CD14-positive monocyte (primary cell): ENCODE results near the gene ACO2. TPM values are rescaled to one million over a fixed set of nuclear protein-coding genes. Genes with fewer than 3 reads are reported as not detected.
A peak's percentile ranks its signal among the peaks of the same experiment; 100 is the strongest.
"Not testable (repeated sequence)": the region's sequence is repeated elsewhere in the genome, so short reads cannot be mapped to it uniquely, and the experiment has no call there.

Experiments
- DNase-seq, 3 donors: peaks; one replicate each; pipeline ENCODE4 v3.0.0-alpha.2; 2011 to 2022
- H2AFZ ChIP-seq: 2 replicates; pipeline ENCODE4 v1.6.0; 2012; ENCODE audit warnings: mild to moderate bottlenecking, low read depth, low read length, inconsistent platforms; ENCODE audit not compliant: insufficient read depth, poor library complexity, severe bottlenecking
- H3K27ac ChIP-seq, 2 donors: 1 replicate in 1 of 2; 2 replicates in 1 of 2; pipeline ENCODE4 v1.5.1; 2012 to 2013; ENCODE audit warnings: low read length in 2 of 2, control low read depth in 1 of 2, inconsistent platforms in 1 of 2, low read depth in 1 of 2, mild to moderate bottlenecking in 1 of 2
- H3K27me3 ChIP-seq, 2 donors: one replicate each; pipeline versions ENCODE4 v1.6.0 to v1.6.1; 2011 to 2013; ENCODE audit warnings: low read length in 2 of 2; ENCODE audit not compliant: control insufficient read depth in 2 of 2, insufficient read depth in 2 of 2
- H3K36me3 ChIP-seq, 2 donors: replicated peaks in 1 of 2; 1 replicate in 1 of 2; 2 replicates in 1 of 2; pipeline versions ENCODE4 v1.5.1 to v1.6.1; 2012 to 2013; ENCODE audit warnings: low read length in 2 of 2, control low read depth in 1 of 2, inconsistent platforms in 1 of 2, mild to moderate bottlenecking in 1 of 2; ENCODE audit not compliant: insufficient read depth in 2 of 2, control insufficient read depth in 1 of 2
- H3K4me1 ChIP-seq, 2 donors: 1 replicate in 1 of 2; 2 replicates in 1 of 2; pipeline versions ENCODE4 v1.5.1 to v1.6.1; 2012 to 2013; ENCODE audit warnings: low read length in 2 of 2, control low read depth in 1 of 2, inconsistent platforms in 1 of 2, mild to moderate bottlenecking in 1 of 2, moderate library complexity in 1 of 2; ENCODE audit not compliant: insufficient read depth in 2 of 2, control insufficient read depth in 1 of 2
- H3K4me2 ChIP-seq: replicated peaks from 2 replicates; pipeline ENCODE3; 2012; ENCODE audit warnings: low read length, moderate library complexity, mild to moderate bottlenecking; ENCODE audit not compliant: poor library complexity, severe bottlenecking; ENCODE audit errors: extremely low read depth
- H3K4me3 ChIP-seq, 3 experiments: fragments of 200-600 bp in 1 of 3; sonication (generic) in 1 of 3; replicated peaks in 1 of 3; 1 replicate in 2 of 3; 2 replicates in 1 of 3; pipeline ENCODE4 v1.5.1; 2011 to 2013; ENCODE audit warnings: low read length in 3 of 3, mild to moderate bottlenecking in 3 of 3, control low read depth in 2 of 3, low read depth in 2 of 3, inconsistent platforms in 1 of 3, moderate library complexity in 1 of 3
- H3K79me2 ChIP-seq: 2 replicates; pipeline ENCODE4 v1.6.0; 2012; ENCODE audit warnings: mild to moderate bottlenecking, control low read depth, inconsistent platforms, low read length, moderate library complexity; ENCODE audit not compliant: insufficient read depth
- H3K9ac ChIP-seq: 2 replicates; pipeline ENCODE4 v1.6.0; 2017; ENCODE audit warnings: low read length, mild to moderate bottlenecking; ENCODE audit not compliant: insufficient read depth, poor library complexity, severe bottlenecking
- H3K9me3 ChIP-seq, 2 donors: replicated peaks in 1 of 2; 1 replicate in 1 of 2; 2 replicates in 1 of 2; pipeline versions ENCODE4 v1.5.1 to v1.6.1; 2012 to 2013; ENCODE audit warnings: low read length in 2 of 2, control low read depth in 1 of 2; ENCODE audit not compliant: control insufficient read depth in 1 of 2, insufficient read depth in 1 of 2
- H4K20me1 ChIP-seq: 2 replicates; pipeline ENCODE4 v1.6.0; 2012; ENCODE audit warnings: mild to moderate bottlenecking, low read length, control low read depth, moderate library complexity; ENCODE audit not compliant: insufficient read depth
- H3K27ac Mint-ChIP-seq, 7 donors: one replicate each; pipeline ENCODE4 v1.8.0; 2020; ENCODE audit warnings: mild to moderate bottlenecking in 7 of 7, mixed read lengths in 7 of 7, moderate library complexity in 6 of 7, inconsistent platforms in 2 of 7
- H3K27me3 Mint-ChIP-seq, 3 donors: one replicate each; pipeline ENCODE4 v1.8.0; 2021 to 2022; ENCODE audit warnings: low read depth in 3 of 3, mild to moderate bottlenecking in 3 of 3, mixed read lengths in 3 of 3, moderate library complexity in 3 of 3, inconsistent platforms in 1 of 3
- H3K36me3 Mint-ChIP-seq, 2 donors: one replicate each; pipeline ENCODE4 v1.8.0; 2020; ENCODE audit warnings: mixed read lengths in 2 of 2, inconsistent platforms in 1 of 2, mild to moderate bottlenecking in 1 of 2
- H3K4me1 Mint-ChIP-seq: one replicate; pipeline ENCODE4 v1.8.0; 2020; ENCODE audit warnings: mild to moderate bottlenecking, mixed read lengths
- H3K4me3 Mint-ChIP-seq, 2 donors: one replicate each; pipeline ENCODE4 v1.8.0; 2020; ENCODE audit warnings: mild to moderate bottlenecking in 2 of 2, mixed read lengths in 2 of 2, moderate library complexity in 1 of 2
- H3K9me3 Mint-ChIP-seq, 7 donors: one replicate each; pipeline ENCODE4 v1.8.0; 2020 to 2022; ENCODE audit warnings: mixed read lengths in 7 of 7, mild to moderate bottlenecking in 6 of 7, moderate library complexity in 6 of 7, inconsistent platforms in 2 of 7
- WGBS: methylation state at CpG from one replicate; pipeline ENCODE4 v1.1.5; 2013; ENCODE audit warnings: missing lambda C conversion rate; ENCODE audit not compliant: insufficient coverage; 5-methylcytosine and 5-hydroxymethylcytosine counted together
- intact Hi-C, 2 donors: fragments of 100-400 bp; cut with micrococcal nuclease; formaldehyde crosslinking; loops; one replicate each; pipeline versions ENCODE4 v1.15.0 to v1.15.1; 2023
- polyA plus RNA-seq, 3 donors: library from polyadenylated mRNA; depleted of rRNA in 1 of 3; unstranded in 2 of 3; stranded (reverse) in 1 of 3; fragments of 300-500 nt in 2 of 3; fragments of >200 nt in 1 of 3; fragmentation: Illumina TruSeq in 2 of 3; gene quantifications; 1 replicate in 2 of 3; 2 replicates in 1 of 3; pipeline ENCODE4 v1.2.3, GENCODE V29; 2012 to 2021
- TF ChIP-seq, protein P1 (sequence below): fragments of 200-600 bp; IDR thresholded peaks from one replicate; pipeline ENCODE4 v1.8.0; 2022; ENCODE audit warnings: antibody characterized with exemption, mild to moderate bottlenecking

Gene ACO2
- polyA plus RNA-seq, 3 donors: 56.8 to 75.8 (median 64.2) TPM

GRCh38 chr22:41459431-41459830 is 9.5 kb upstream of the ACO2 start:
- Mint-ChIP-seq H3K9me3 (no peaks in the 10 kb centered on the region), H3K27me3 (peaks cover 0 to 2% (median 0%) of the 10 kb centered on the region in 3 donors), H3K27ac (no peak overlapping the region), H3K4me3 (no peak overlapping the region), H3K36me3 (peaks cover 51 to 70% of the 10 kb centered on the region in 2 donors), H3K4me1 (peaks cover 2% of the 10 kb centered on the region)
- Histone ChIP-seq H3K79me2 (peaks cover 14% of the 10 kb centered on the region), H3K9ac (no peak overlapping the region), H3K9me3 (no peaks in the 10 kb centered on the region), H3K4me3 (no peak overlapping the region), H3K4me2 (no peak overlapping the region), H3K27ac (no peak overlapping the region), H2AFZ (no peak overlapping the region), H3K4me1 (no peaks in the 10 kb centered on the region), H3K27me3 (no peaks in the 10 kb centered on the region), H3K36me3 (peaks cover 44 to 69% of the 10 kb centered on the region in 2 donors), H4K20me1 (no peaks in the 10 kb centered on the region)
- DNase-seq: no peak
- TF ChIP-seq, protein P1, sequence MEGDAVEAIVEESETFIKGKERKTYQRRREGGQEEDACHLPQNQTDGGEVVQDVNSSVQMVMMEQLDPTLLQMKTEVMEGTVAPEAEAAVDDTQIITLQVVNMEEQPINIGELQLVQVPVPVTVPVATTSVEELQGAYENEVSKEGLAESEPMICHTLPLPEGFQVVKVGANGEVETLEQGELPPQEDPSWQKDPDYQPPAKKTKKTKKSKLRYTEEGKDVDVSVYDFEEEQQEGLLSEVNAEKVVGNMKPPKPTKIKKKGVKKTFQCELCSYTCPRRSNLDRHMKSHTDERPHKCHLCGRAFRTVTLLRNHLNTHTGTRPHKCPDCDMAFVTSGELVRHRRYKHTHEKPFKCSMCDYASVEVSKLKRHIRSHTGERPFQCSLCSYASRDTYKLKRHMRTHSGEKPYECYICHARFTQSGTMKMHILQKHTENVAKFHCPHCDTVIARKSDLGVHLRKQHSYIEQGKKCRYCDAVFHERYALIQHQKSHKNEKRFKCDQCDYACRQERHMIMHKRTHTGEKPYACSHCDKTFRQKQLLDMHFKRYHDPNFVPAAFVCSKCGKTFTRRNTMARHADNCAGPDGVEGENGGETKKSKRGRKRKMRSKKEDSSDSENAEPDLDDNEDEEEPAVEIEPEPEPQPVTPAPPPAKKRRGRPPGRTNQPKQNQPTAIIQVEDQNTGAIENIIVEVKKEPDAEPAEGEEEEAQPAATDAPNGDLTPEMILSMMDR: no peak
- no CpG with 5 or more reads among the region's 1 CpG for WGBS
- intact Hi-C loops: no loop called here

DNA sequence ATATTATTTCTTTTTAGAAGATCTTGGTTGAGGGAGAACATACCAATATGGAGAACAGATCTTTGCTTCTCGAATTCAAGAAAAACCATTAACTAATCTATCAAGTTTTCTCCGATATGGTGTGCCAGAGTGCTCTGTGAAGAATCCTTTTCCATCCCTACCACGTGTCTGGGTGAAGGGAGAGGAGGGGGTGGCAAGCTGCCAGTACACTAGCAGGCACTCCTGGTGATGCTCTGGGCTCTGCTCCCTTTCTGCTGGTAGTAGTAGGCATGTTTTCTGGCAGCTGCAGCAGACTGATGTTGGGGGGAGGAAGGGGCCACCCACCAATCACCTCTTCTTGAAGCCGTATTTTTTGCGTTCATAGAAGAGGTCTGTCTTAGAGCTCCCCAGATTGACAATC is 8.8 kb upstream of the ACO2 start:
- not testable (repeated sequence) for H3K9me3 ChIP-seq, H3K4me3 ChIP-seq, H3K9ac ChIP-seq, H3K4me1 Mint-ChIP-seq, H3K4me1 ChIP-seq, H3K9me3 Mint-ChIP-seq, H3K27ac ChIP-seq, H4K20me1 ChIP-seq, H3K27me3 ChIP-seq, H3K4me2 ChIP-seq, H3K4me3 Mint-ChIP-seq, H3K27me3 Mint-ChIP-seq, DNase-seq, H2AFZ ChIP-seq
- peaks cover 51 to 75% of the 10 kb centered on the region in 2 donors for H3K36me3 ChIP-seq
- Mint-ChIP-seq H3K27ac (peak overlapping the region in 1 of 7 donors; percentile 42), H3K36me3 (peaks cover 57 to 76% of the 10 kb centered on the region in 2 donors)
- H3K79me2 ChIP-seq: peaks cover 19% of the 10 kb centered on the region
- intact Hi-C loops: loop anchor here in 1 of 2 donors (10.0 kb wide), 1 partner anchor 375 kb away; the partner anchor contains the start of gene SREBF2
- no CpG with 5 or more reads among the region's 5 CpGs for WGBS
